HG02973 (cell line): ENCODE data around the gene RABL6.

ENCODE experiments used
- ATAC-seq: cut with Tn5 transposase; IDR thresholded peaks from one replicate; pipeline ENCODE4 v1.9.1; 2021; ENCODE audit warnings: moderate library complexity; ENCODE audit not compliant: unreplicated experiment

Gene RABL6

GRCh38 chr9:136844761-136845464 lies 37.2 kb downstream of the RABL6 start:
- ATAC-seq: no peak

- no peak for ATAC-seq
These were observed 37.9 kb downstream of the RABL6 start for GRCh38 chr9:136845465-136846260.

GRCh38 chr9:136846376-136847087 lies 38.8 kb downstream of the RABL6 start:
- no peak for ATAC-seq

- no peak for ATAC-seq
These were observed 39.5 kb downstream of the RABL6 start for GRCh38 chr9:136847088-136847825.

GRCh38 chr9:136847826-136848392 lies 40.2 kb downstream of the RABL6 start:
- no peak for ATAC-seq

- ATAC-seq: no peak
These were observed 40.8 kb downstream of the RABL6 start for GRCh38 chr9:136848393-136849037.

- peak; percentile 66 for ATAC-seq
These were observed 41.6 kb downstream of the RABL6 start, which contains the start of gene PHPT1 for GRCh38 chr9:136849038-136849959. Gene PHPT1, plus strand, starts transcription at chr9:136849409. Its CDS starts 22 bp downstream, at chr9:136849431.

- no peak for ATAC-seq
These were observed 42.5 kb downstream of the RABL6 start for GRCh38 chr9:136849960-136850865.

- ATAC-seq: no peak
These were observed 43.4 kb downstream of the RABL6 start for GRCh38 chr9:136850866-136851775.

GRCh38 chr9:136851941-136852663 lies 44.4 kb downstream of the RABL6 start, which contains the start of gene MAMDC4:
Gene MAMDC4, plus strand, starts transcription at chr9:136852346. Its CDS starts 71 bp downstream, at chr9:136852417.
- no peak for ATAC-seq

- no peak for ATAC-seq
These were observed 45.2 kb downstream of the RABL6 start for GRCh38 chr9:136852664-136853595.

GRCh38 chr9:136853596-136854112 lies 45.9 kb downstream of the RABL6 start:
- ATAC-seq: no peak

- ATAC-seq: no peak
These were observed 46.5 kb downstream of the RABL6 start for GRCh38 chr9:136854113-136854841.

GRCh38 chr9:136854842-136855460 lies 47.2 kb downstream of the RABL6 start:
- no peak for ATAC-seq
